SK-N-SH treated with all-trans-retinoic acid at 6 μM for 48 hours (cell line): ENCODE measurements around the gene ACO2.

Experiments
- ATAC-seq: fragments of 200-7000 bp; cut with Tn5 transposase; 3 replicates; pipeline ENCODE4 v1.9.1; 2020; ENCODE audit warnings: mild to moderate bottlenecking, moderate library complexity
- ARNTL ChIP-seq: fragments of 450-650 bp; formaldehyde crosslinking; IDR thresholded peaks from 2 replicates; pipeline ENCODE4 v1.5.0; 2020; ENCODE audit warnings: low read depth, mild to moderate bottlenecking, moderate library complexity, borderline replicate concordance
- CSDC2 ChIP-seq: fragments of 250-450 bp; sonication (Bioruptor Pico); IDR thresholded peaks from 2 replicates; pipeline ENCODE4 v1.5.0; 2020; ENCODE audit warnings: mild to moderate bottlenecking, moderate library complexity
- ISL1 ChIP-seq: fragments of 250-450 bp; sonication (Bioruptor Pico); IDR thresholded peaks from 2 replicates; pipeline ENCODE4 v2.1.2; 2022; ENCODE audit warnings: mild to moderate bottlenecking, moderate library complexity
- PPARA ChIP-seq: fragments of 250-450 bp; sonication (Bioruptor Pico); IDR thresholded peaks from 2 replicates; pipeline ENCODE4 v1.5.0; 2020; ENCODE audit warnings: mild to moderate bottlenecking, borderline replicate concordance
- RARB ChIP-seq: fragments of 250-450 bp; sonication (Bioruptor Pico); IDR thresholded peaks from 2 replicates; pipeline ENCODE4 v1.8.0; 2021; ENCODE audit warnings: mild to moderate bottlenecking, moderate library complexity
- SNAI2 ChIP-seq: fragments of 250-450 bp; sonication (Bioruptor Pico); IDR thresholded peaks from 2 replicates; pipeline ENCODE4 v1.5.0; 2020; ENCODE audit warnings: mild to moderate bottlenecking, moderate library complexity
- TCF4 ChIP-seq: fragments of 250-450 bp; sonication (Bioruptor Pico); IDR thresholded peaks from 2 replicates; pipeline ENCODE4 v1.8.0; 2021; ENCODE audit warnings: mild to moderate bottlenecking, moderate library complexity, borderline replicate concordance
- TOX ChIP-seq: fragments of 250-450 bp; sonication (Bioruptor Pico); IDR thresholded peaks from 2 replicates; pipeline ENCODE4 v1.8.0; 2021; ENCODE audit warnings: mild to moderate bottlenecking, moderate library complexity, borderline replicate concordance
- ZC3H10 ChIP-seq: fragments of 250-450 bp; sonication (Bioruptor Pico); IDR thresholded peaks from 2 replicates; pipeline ENCODE4 v1.5.1; 2021; ENCODE audit warnings: mild to moderate bottlenecking, moderate library complexity
- ZFP3 ChIP-seq: fragments of 250-450 bp; sonication (Bioruptor Pico); IDR thresholded peaks from 2 replicates; pipeline ENCODE4 v1.5.0; 2020; ENCODE audit warnings: mild to moderate bottlenecking, moderate library complexity
- ZFP30 ChIP-seq: fragments of 450-650 bp; formaldehyde crosslinking; IDR thresholded peaks from 2 replicates; pipeline ENCODE4 v1.5.0; 2022; ENCODE audit warnings: mild to moderate bottlenecking, moderate library complexity
- ZNF565 ChIP-seq: fragments of 450-650 bp; formaldehyde crosslinking; conservative IDR thresholded peaks from 2 replicates; pipeline ENCODE4 v1.5.0; 2020; ENCODE audit warnings: low read depth, mild to moderate bottlenecking, moderate library complexity
- ZNF70 ChIP-seq: fragments of 450-650 bp; formaldehyde crosslinking; IDR thresholded peaks from 2 replicates; pipeline ENCODE4 v1.5.0; 2020; ENCODE audit warnings: mild to moderate bottlenecking, moderate library complexity
- TF ChIP-seq, protein P1 (sequence below): fragments of 250-450 bp; sonication (Bioruptor Pico); IDR thresholded peaks from 2 replicates; pipeline ENCODE4 v1.5.0; 2020; ENCODE audit warnings: mild to moderate bottlenecking, moderate library complexity
- TF ChIP-seq, protein P2 (sequence below): fragments of 250-450 bp; sonication (Bioruptor Pico); IDR thresholded peaks from 2 replicates; pipeline ENCODE4 v1.5.1; 2020; ENCODE audit warnings: low read depth, mild to moderate bottlenecking, moderate library complexity
- TF ChIP-seq, protein P3 (sequence below): fragments of 250-450 bp; sonication (Bioruptor Pico); IDR thresholded peaks from 2 replicates; pipeline ENCODE4 v1.8.0; 2020; ENCODE audit warnings: mild to moderate bottlenecking, moderate library complexity, borderline replicate concordance
- TF ChIP-seq, protein P4 (sequence below): fragments of 250-450 bp; sonication (Bioruptor Pico); IDR thresholded peaks from 2 replicates; pipeline ENCODE4 v1.5.1; 2021; ENCODE audit warnings: mild to moderate bottlenecking, moderate library complexity

The ACO2 gene

DNA sequence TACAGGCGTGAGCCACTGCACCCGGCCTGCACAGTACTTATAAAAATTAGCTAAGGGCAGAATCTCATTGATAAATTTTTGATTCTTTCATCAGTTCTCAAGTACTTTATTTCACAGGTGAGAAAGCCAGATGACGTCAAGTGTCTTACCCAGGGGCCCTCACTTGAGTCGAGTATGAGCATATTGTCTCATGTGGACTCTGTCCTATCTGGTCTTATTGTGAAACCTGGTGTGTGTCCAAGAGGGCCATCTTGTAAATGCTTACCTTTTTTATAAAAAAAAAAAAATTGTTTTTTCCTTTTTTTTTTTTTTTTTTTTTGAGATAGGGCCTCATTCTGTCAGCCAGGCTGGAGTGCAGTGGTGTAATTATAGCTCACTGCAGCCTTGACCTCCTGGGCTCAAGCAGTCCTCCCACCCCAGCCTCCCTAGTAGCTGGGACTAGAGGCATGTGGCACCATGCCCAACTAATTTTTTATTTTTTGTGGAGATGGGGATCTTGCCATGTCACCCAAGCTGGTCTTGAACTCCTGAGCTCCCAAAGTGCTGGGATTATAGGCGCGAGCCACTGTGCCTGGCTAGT, 6.0 kb downstream of the ACO2 start (continued):
- TF ChIP-seq, protein P1, sequence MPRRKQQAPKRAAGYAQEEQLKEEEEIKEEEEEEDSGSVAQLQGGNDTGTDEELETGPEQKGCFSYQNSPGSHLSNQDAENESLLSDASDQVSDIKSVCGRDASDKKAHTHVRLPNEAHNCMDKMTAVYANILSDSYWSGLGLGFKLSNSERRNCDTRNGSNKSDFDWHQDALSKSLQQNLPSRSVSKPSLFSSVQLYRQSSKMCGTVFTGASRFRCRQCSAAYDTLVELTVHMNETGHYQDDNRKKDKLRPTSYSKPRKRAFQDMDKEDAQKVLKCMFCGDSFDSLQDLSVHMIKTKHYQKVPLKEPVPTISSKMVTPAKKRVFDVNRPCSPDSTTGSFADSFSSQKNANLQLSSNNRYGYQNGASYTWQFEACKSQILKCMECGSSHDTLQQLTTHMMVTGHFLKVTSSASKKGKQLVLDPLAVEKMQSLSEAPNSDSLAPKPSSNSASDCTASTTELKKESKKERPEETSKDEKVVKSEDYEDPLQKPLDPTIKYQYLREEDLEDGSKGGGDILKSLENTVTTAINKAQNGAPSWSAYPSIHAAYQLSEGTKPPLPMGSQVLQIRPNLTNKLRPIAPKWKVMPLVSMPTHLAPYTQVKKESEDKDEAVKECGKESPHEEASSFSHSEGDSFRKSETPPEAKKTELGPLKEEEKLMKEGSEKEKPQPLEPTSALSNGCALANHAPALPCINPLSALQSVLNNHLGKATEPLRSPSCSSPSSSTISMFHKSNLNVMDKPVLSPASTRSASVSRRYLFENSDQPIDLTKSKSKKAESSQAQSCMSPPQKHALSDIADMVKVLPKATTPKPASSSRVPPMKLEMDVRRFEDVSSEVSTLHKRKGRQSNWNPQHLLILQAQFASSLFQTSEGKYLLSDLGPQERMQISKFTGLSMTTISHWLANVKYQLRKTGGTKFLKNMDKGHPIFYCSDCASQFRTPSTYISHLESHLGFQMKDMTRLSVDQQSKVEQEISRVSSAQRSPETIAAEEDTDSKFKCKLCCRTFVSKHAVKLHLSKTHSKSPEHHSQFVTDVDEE (CRISPR knock-in tag): no peak

DNA sequence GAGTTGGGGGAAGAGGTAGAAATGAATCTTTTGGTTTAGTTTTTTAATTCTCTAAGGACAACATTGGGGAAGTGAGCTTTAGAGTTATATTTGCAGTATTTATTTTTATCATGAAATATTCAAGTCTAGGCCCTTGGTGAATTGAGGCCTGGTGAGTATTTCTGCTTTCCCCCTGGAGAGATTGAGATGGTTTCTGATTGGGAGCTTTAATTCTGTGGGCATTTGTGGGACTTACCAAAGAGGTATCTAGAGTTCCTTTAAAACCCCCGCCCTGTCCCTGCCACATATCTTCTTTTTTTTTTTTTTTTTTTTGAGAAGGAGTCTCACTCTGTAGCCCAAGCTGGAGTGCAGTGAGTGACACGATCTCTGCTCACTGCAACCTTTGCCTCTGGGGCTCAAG, 9.6 kb downstream of the ACO2 start:
- no peak for ATAC-seq
- TF ChIP-seq RARB (CRISPR knock-in tag) (no peak), TOX (CRISPR knock-in tag) (no peak), CSDC2 (CRISPR knock-in tag) (no peak), ZNF565 (CRISPR knock-in tag) (no peak), TCF4 (no peak), ISL1 (CRISPR knock-in tag) (no peak), SNAI2 (no peak), PPARA (CRISPR knock-in tag) (no peak), ZFP30 (no peak), ZNF70 (CRISPR knock-in tag) (no peak), ZC3H10 (CRISPR knock-in tag) (no peak), ARNTL (CRISPR knock-in tag) (no peak), ZFP3 (CRISPR knock-in tag) (no peak)
- TF ChIP-seq, protein P2, sequence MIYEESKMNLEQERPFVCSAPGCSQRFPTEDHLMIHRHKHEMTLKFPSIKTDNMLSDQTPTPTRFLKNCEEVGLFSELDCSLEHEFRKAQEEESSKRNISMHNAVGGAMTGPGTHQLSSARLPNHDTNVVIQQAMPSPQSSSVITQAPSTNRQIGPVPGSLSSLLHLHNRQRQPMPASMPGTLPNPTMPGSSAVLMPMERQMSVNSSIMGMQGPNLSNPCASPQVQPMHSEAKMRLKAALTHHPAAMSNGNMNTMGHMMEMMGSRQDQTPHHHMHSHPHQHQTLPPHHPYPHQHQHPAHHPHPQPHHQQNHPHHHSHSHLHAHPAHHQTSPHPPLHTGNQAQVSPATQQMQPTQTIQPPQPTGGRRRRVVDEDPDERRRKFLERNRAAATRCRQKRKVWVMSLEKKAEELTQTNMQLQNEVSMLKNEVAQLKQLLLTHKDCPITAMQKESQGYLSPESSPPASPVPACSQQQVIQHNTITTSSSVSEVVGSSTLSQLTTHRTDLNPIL (CRISPR knock-in tag): no peak
- TF ChIP-seq, protein P3, sequence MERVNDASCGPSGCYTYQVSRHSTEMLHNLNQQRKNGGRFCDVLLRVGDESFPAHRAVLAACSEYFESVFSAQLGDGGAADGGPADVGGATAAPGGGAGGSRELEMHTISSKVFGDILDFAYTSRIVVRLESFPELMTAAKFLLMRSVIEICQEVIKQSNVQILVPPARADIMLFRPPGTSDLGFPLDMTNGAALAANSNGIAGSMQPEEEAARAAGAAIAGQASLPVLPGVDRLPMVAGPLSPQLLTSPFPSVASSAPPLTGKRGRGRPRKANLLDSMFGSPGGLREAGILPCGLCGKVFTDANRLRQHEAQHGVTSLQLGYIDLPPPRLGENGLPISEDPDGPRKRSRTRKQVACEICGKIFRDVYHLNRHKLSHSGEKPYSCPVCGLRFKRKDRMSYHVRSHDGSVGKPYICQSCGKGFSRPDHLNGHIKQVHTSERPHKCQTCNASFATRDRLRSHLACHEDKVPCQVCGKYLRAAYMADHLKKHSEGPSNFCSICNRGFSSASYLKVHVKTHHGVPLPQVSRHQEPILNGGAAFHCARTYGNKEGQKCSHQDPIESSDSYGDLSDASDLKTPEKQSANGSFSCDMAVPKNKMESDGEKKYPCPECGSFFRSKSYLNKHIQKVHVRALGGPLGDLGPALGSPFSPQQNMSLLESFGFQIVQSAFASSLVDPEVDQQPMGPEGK (CRISPR knock-in tag): no peak
- TF ChIP-seq, protein P4, sequence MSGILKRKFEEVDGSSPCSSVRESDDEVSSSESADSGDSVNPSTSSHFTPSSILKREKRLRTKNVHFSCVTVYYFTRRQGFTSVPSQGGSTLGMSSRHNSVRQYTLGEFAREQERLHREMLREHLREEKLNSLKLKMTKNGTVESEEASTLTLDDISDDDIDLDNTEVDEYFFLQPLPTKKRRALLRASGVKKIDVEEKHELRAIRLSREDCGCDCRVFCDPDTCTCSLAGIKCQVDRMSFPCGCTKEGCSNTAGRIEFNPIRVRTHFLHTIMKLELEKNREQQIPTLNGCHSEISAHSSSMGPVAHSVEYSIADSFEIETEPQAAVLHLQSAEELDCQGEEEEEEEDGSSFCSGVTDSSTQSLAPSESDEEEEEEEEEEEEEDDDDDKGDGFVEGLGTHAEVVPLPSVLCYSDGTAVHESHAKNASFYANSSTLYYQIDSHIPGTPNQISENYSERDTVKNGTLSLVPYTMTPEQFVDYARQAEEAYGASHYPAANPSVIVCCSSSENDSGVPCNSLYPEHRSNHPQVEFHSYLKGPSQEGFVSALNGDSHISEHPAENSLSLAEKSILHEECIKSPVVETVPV: no peak
- TF ChIP-seq, protein P1 (CRISPR knock-in tag): no peak

DNA sequence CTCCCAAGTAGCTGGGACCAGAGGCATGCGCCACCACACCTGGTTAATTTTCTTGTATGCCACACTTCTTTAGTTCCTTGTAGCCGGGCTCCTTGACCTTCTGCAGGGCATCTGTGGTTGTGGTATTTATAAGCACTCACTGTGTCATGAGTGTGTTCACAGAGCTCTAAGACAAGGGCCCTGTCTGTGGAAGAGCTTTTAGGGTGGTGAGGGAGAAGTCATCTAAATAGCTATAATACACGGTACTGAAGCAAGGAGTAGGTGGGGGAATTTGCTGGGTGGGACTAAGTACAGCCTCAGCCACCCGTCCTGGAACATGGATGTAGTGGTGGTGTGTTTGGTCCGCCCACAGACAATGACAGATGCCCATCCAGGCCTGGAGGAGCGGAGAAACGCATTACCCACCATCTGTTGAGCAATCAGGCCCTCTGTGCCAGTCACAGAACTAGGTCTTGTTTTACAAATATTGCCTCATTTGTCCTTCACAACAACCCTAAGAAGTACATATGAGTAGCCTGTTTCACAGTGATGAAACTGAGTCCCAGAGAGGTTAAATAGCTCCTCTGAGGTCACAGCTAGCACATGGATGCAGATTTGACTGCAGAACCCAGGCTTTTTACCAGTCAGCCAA, 10.1 kb downstream of the ACO2 start:
- ATAC-seq: no peak
- no peak for TF ChIP-seq PPARA (CRISPR knock-in tag)
- TF ChIP-seq, all 23 proteins: peak for 0
